GM06990 (cell line): ENCODE data around the gene KLHL3.

Experiments
- DNase-seq: peaks from one replicate; pipeline ENCODE4 v3.0.0-alpha.2; 2011; ENCODE audit not compliant: insufficient read length; ENCODE audit errors: extremely low read depth
- H3K27me3 ChIP-seq: replicated peaks from 2 replicates; pipeline ENCODE4 v1.6.0; 2011; ENCODE audit warnings: low read length; ENCODE audit not compliant: control insufficient read depth, insufficient read depth
- H3K36me3 ChIP-seq: 2 replicates; pipeline ENCODE4 v1.5.1; 2011; ENCODE audit warnings: low read length; ENCODE audit not compliant: control insufficient read depth, insufficient read depth
- H3K4me3 ChIP-seq: replicated peaks from 2 replicates; pipeline ENCODE4 v1.5.1; 2011; ENCODE audit warnings: low read depth, mild to moderate bottlenecking, control low read depth, low read length
- TF ChIP-seq, protein P1 (sequence below): IDR thresholded peaks from 2 replicates; pipeline ENCODE4 v1.5.1; 2011; ENCODE audit warnings: low read length, control low read depth, mild to moderate bottlenecking, inconsistent platforms; ENCODE audit not compliant: insufficient read depth, poor library complexity, severe bottlenecking

The KLHL3 gene

DNA sequence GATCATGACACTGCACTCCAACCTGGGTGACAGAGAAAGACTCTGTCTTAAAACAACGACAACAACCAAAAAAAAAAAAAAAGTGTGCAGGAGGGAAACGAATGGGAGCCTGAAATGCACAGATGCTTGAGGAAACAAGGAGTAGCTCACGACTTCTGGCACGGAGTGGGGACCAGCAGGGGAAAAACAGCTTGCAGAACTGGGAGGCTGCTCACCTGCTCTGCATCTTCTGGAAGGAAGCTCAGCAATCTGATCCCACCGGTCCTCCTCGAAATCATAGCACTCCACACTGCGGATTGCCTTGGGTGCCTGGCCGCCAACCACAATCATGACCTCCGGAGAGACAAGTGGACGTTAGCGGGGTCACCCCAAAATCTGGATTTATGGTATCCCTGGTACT is 96.2 kb downstream of the KLHL3 start:
- H3K27me3 ChIP-seq, result no peaks in the 10 kb centered on the region
- H3K36me3 ChIP-seq, result no peaks in the 10 kb centered on the region; the same call in 1 of the 2 replicates
- no peak for DNase-seq
- TF ChIP-seq, protein P1, sequence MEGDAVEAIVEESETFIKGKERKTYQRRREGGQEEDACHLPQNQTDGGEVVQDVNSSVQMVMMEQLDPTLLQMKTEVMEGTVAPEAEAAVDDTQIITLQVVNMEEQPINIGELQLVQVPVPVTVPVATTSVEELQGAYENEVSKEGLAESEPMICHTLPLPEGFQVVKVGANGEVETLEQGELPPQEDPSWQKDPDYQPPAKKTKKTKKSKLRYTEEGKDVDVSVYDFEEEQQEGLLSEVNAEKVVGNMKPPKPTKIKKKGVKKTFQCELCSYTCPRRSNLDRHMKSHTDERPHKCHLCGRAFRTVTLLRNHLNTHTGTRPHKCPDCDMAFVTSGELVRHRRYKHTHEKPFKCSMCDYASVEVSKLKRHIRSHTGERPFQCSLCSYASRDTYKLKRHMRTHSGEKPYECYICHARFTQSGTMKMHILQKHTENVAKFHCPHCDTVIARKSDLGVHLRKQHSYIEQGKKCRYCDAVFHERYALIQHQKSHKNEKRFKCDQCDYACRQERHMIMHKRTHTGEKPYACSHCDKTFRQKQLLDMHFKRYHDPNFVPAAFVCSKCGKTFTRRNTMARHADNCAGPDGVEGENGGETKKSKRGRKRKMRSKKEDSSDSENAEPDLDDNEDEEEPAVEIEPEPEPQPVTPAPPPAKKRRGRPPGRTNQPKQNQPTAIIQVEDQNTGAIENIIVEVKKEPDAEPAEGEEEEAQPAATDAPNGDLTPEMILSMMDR, result no peak
- H3K4me3 ChIP-seq, result no peak overlapping the region

DNA sequence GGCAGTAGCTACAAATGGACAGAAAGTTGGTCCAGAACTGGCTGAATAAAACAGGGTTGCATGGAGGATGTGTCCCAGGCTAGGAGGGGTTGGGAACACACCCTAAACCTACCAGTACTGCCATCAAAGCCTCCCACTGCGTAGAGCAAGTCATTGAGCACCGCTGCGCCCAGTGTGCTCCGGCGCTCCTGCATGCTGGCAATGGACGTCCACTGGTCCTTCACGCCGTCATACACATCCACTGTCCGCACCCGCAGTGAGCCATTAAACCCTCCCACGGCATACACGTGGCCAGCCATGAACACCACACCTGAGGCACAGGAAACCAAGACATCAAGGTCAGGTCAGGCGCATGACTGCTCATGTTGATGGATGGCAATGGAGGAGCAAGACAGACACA is 97.0 kb downstream of the KLHL3 start:
- DNase-seq, result no peak
- no peaks in the 10 kb centered on the region for H3K27me3 ChIP-seq
- H3K4me3 ChIP-seq, result no peak overlapping the region
- H3K36me3 ChIP-seq, result no peaks in the 10 kb centered on the region; the same call in 1 of the 2 replicates
- TF ChIP-seq, protein P1, result no peak

DNA sequence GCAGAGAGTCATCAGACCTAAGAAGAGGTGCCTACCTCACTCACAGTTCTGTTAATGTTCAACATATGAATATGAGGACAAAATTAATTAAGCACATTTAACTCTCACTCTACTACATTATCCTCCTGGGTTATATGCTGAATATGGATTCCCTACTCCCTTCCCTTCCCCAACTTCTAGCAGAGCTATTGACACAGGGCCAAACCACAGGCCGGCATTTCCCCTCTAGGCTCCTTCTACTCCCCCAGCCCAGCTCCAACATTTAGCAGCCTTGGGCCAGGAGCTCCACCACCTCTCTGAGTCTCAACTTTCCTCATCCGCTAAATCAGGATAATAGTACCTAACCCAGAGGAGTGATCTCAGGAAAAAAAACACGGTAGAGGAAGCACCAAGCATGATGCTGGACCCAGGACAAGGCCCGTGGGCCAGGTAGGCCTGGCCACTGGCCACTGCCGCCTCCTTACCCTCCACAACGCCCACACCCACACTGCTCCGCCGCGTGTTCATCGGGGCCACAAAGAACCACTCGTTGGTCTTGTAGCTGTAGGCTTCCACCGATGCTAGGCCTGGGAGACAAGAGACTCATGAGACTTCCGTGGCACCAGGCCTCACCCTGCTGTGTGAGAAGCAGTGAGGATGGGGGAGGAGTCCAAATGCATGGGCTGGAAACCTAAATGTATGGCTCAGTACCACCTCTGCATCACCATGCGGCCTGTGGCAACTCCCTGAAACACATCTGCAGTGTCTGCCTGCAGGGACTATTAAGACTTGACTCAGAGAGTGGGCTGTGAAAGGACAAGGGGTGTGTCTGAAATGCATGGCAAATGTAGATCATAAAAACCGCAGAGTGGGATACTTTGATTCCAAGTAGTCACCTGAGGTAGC is 98.8 kb downstream of the KLHL3 start:
- no peak for DNase-seq
- H3K27me3 ChIP-seq, result no peaks in the 10 kb centered on the region
- TF ChIP-seq, protein P1, result no peak
- H3K4me3 ChIP-seq, result no peak overlapping the region
- no peaks in the 10 kb centered on the region; the same call in 1 of the 2 replicates for H3K36me3 ChIP-seq

- Histone ChIP-seq H3K27me3 (no peaks in the 10 kb centered on the region), H3K36me3 (no peaks in the 10 kb centered on the region; the same call in 1 of the 2 replicates), H3K4me3 (no peak overlapping the region)
- no peak for DNase-seq
- TF ChIP-seq, protein P1, result no peak
Measured at GRCh38 chr5:137636099-137636498, 99.8 kb downstream of the KLHL3 start.

DNA sequence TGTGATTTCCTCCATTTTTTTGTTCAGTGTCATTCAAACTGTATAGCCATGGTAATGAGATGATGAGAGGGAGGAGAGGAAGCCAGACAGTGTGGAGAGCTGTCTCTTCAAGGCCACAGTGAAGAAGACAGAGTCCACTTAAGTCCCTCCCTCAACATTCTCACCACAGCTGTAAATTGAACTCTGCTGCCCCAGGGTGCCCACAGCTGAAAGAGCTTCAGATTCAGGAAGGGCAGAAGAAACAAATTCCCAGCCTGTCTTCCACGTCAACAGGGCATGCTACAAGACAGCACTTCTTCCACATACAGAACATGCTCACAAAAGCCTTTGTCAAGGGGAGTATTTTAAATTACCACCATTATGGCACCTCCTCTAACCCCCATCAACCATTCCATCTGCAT is 100.4 kb downstream of the KLHL3 start:
- Histone ChIP-seq H3K27me3 (no peaks in the 10 kb centered on the region), H3K4me3 (no peak overlapping the region), H3K36me3 (no peaks in the 10 kb centered on the region; the same call in 1 of the 2 replicates)
- no peak for DNase-seq
- TF ChIP-seq, protein P1, result no peak

GRCh38 chr5:137633896-137634295 is 102.0 kb downstream of the KLHL3 start:
- DNase-seq, result no peak

More at GRCh38 chr5:137633896-137634295, 102.0 kb downstream of the KLHL3 start:
- TF ChIP-seq, protein P1, result no peak
- Histone ChIP-seq H3K4me3 (no peak overlapping the region), H3K27me3 (no peaks in the 10 kb centered on the region), H3K36me3 (no peaks in the 10 kb centered on the region; the same call in 1 of the 2 replicates)
